ENCODE data around the gene MSRB2.

MSRB2 gene

GRCh38 chr10:23094786-23095403, 484 bp upstream of the MSRB2 start:
- WGBS (ENCODE audit: insufficient coverage, insufficient read length): no CpG with 5 or more reads among the region's 8 CpGs
- Histone ChIP-seq H3K9me3 (ENCODE audit: control insufficient read depth, insufficient read depth, low read length) (no peaks in the 10 kb centered on the region), H3K36me3 (ENCODE audit: control insufficient read depth, insufficient read depth, low read length) (no peaks in the 10 kb centered on the region), H3K27me3 (ENCODE audit: control insufficient read depth, insufficient read depth, low read length) (no peaks in the 10 kb centered on the region), H3K27ac (ENCODE audit: low read length) (no peak overlapping the region), H3K4me1 (ENCODE audit: control insufficient read depth, insufficient read depth, low read length) (peaks cover 4% of the 10 kb centered on the region; the same call in 1 of the 2 replicates), H3K4me3 (ENCODE audit: low read length) (no peak overlapping the region)
- peak; percentile 82 for DNase-seq (ENCODE audit: low read depth, low spot score)

DNA sequence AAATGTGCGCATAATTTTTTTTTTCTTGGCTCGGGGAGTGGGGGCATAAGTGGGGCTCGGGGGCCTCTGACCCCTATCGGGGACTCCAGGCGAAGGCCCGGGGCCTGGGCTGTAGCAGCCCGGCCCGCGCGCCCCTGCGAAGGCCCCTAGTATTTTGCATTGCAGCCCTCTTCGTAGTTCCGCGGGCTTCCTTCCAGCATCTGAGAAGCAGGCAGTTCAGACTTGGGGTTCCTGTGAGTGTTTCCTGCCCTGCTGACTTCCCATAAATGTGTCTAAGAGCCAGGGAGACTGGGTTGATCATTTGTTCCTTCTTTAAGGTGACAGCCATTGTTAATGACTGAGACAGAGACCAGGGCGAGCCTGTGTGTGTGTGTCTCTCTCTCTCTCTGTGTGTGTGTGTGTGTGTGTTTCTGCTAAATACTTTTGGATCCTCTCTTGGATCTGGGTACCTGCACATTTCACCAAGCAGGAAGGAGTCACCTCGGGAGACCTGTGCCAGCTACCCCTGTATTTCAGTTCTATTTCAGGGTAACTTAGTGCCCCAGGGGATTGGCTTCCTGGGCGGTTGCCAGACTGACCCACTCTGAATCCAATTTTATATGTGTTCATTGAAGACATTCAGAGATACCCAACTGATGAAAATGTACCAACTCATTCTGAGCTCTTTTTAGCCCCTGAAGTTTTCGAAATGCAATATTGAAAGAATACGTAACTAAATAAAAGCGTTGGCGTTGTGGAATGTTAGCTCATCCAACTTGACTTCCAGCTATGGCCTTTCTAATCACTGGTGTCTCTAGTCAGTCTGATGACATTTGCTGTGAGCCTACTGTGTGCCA, 805 bp downstream of the MSRB2 start:
- H3K4me1 ChIP-seq (ENCODE audit: control insufficient read depth, insufficient read depth, low read length): peaks cover 4% of the 10 kb centered on the region; the same call in 1 of the 2 replicates
- no peaks in the 10 kb centered on the region for H3K9me3 ChIP-seq (ENCODE audit: control insufficient read depth, insufficient read depth, low read length)
- no CpG with 5 or more reads among the region's 21 CpGs for WGBS (ENCODE audit: insufficient coverage, insufficient read length)
- H3K4me3 ChIP-seq (ENCODE audit: low read length): peak overlapping the region; percentile 80; the same call in 1 of the 2 replicates
- H3K27me3 ChIP-seq (ENCODE audit: control insufficient read depth, insufficient read depth, low read length): no peaks in the 10 kb centered on the region
- H3K36me3 ChIP-seq (ENCODE audit: control insufficient read depth, insufficient read depth, low read length): no peaks in the 10 kb centered on the region
- DNase-seq (ENCODE audit: low read depth, low spot score): no peak
- no peak overlapping the region for H3K27ac ChIP-seq (ENCODE audit: low read length)

DNA sequence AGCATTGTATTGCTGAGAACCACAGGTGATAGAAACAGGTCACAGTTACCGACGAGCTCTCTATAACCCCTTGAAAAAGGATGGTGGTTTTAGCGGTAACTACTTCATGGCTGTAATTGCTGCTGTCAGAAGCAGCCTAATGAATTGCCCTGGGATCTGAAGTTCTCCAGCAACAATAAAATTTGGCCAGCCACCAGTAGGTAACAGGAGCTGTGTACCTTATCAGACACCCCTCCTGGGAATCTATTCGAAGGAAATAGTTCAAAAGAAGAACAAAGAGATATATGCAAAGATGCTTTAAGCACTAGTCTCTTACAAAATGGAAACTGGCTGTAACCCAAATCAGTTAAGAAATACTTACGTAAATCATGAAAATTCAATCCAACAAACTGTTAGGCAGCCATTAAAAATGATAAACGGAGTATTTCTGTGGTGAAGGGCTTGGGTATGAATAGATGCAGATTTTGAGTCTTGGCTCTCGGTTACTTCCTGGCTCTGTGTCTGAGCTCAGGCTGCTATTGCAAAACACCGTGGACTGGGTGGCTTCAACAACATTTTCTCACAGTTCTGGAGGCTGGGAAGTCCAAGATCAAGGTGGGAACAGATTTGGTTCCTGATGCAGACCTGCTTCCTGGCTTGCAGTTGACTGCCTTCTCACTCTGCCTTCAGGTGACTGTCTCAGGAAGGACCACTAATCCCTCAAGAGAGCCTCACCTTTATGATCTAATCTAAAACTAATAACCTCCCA, 1.6 kb downstream of the MSRB2 start:
- Histone ChIP-seq H3K36me3 (ENCODE audit: control insufficient read depth, insufficient read depth, low read length) (no peaks in the 10 kb centered on the region), H3K27me3 (ENCODE audit: control insufficient read depth, insufficient read depth, low read length) (no peaks in the 10 kb centered on the region), H3K9me3 (ENCODE audit: control insufficient read depth, insufficient read depth, low read length) (no peaks in the 10 kb centered on the region), H3K27ac (ENCODE audit: low read length) (no peak overlapping the region), H3K4me1 (ENCODE audit: control insufficient read depth, insufficient read depth, low read length) (peaks cover 4% of the 10 kb centered on the region; the same call in 1 of the 2 replicates), H3K4me3 (ENCODE audit: low read length) (no peak overlapping the region)
- DNase-seq (ENCODE audit: low read depth, low spot score): no peak
- WGBS (ENCODE audit: insufficient coverage, insufficient read length): no CpG with 5 or more reads among the region's 8 CpGs

DNA sequence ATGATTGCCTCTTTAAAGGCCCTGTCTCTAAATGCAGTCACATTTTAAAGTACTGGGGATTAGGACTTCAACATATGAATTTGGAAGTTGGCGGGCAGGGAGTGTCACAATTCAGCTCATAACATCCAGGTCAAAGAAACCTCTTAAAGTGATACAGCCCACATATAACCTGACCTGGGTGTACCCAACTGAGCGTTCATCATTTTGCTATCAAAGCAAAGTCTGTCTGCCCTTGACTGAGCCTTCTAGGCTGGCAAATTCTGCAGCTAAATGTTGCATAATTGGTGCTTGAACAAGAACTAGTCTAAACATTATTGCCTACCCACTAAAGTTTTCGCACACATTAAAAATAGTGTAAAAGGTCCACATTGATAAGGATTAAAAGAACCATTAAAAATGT, 3.7 kb downstream of the MSRB2 start:
- no peaks in the 10 kb centered on the region for H3K36me3 ChIP-seq (ENCODE audit: control insufficient read depth, insufficient read depth, low read length)
- no CpG with 5 or more reads among the region's 3 CpGs for WGBS (ENCODE audit: insufficient coverage, insufficient read length)
- H3K27me3 ChIP-seq (ENCODE audit: control insufficient read depth, insufficient read depth, low read length): no peaks in the 10 kb centered on the region
- DNase-seq (ENCODE audit: low read depth, low spot score): no peak
- no peak overlapping the region for H3K27ac ChIP-seq (ENCODE audit: low read length)
- peaks cover 4% of the 10 kb centered on the region; the same call in 1 of the 2 replicates for H3K4me1 ChIP-seq (ENCODE audit: control insufficient read depth, insufficient read depth, low read length)
- H3K9me3 ChIP-seq (ENCODE audit: control insufficient read depth, insufficient read depth, low read length): no peaks in the 10 kb centered on the region
- no peak overlapping the region for H3K4me3 ChIP-seq (ENCODE audit: low read length)

- no peak overlapping the region for H3K27ac ChIP-seq (ENCODE audit: low read length)
- DNase-seq (ENCODE audit: low read depth, low spot score): no peak
- H3K36me3 ChIP-seq (ENCODE audit: control insufficient read depth, insufficient read depth, low read length): no peaks in the 10 kb centered on the region
- no peaks in the 10 kb centered on the region for H3K27me3 ChIP-seq (ENCODE audit: control insufficient read depth, insufficient read depth, low read length)
- peaks cover 4% of the 10 kb centered on the region; the same call in 1 of the 2 replicates for H3K4me1 ChIP-seq (ENCODE audit: control insufficient read depth, insufficient read depth, low read length)
- H3K4me3 ChIP-seq (ENCODE audit: low read length): no peak overlapping the region
- WGBS (ENCODE audit: insufficient coverage, insufficient read length): no CpG with 5 or more reads among the region's 2 CpGs
- no peaks in the 10 kb centered on the region for H3K9me3 ChIP-seq (ENCODE audit: control insufficient read depth, insufficient read depth, low read length)
These were observed 4.4 kb downstream of the MSRB2 start for GRCh38 chr10:23099816-23100215.

GRCh38 chr10:23100331-23101030, 5.1 kb downstream of the MSRB2 start:
- WGBS (ENCODE audit: insufficient coverage, insufficient read length): 100% methylated on average over 1 of the region's 6 CpGs
- no peak for DNase-seq (ENCODE audit: low read depth, low spot score)
- Histone ChIP-seq H3K27ac (ENCODE audit: low read length) (no peak overlapping the region), H3K4me3 (ENCODE audit: low read length) (no peak overlapping the region), H3K9me3 (ENCODE audit: control insufficient read depth, insufficient read depth, low read length) (no peaks in the 10 kb centered on the region), H3K4me1 (ENCODE audit: control insufficient read depth, insufficient read depth, low read length) (peaks cover 4% of the 10 kb centered on the region; the same call in 1 of the 2 replicates), H3K36me3 (ENCODE audit: control insufficient read depth, insufficient read depth, low read length) (no peaks in the 10 kb centered on the region), H3K27me3 (ENCODE audit: control insufficient read depth, insufficient read depth, low read length) (no peaks in the 10 kb centered on the region)

GRCh38 chr10:23106331-23107072, 11.1 kb downstream of the MSRB2 start:
- Histone ChIP-seq H3K4me1 (ENCODE audit: control insufficient read depth, insufficient read depth, low read length) (peaks cover 3% of the 10 kb centered on the region; the same call in 1 of the 2 replicates), H3K27me3 (ENCODE audit: control insufficient read depth, insufficient read depth, low read length) (no peaks in the 10 kb centered on the region), H3K9me3 (ENCODE audit: control insufficient read depth, insufficient read depth, low read length) (no peaks in the 10 kb centered on the region), H3K36me3 (ENCODE audit: control insufficient read depth, insufficient read depth, low read length) (no peaks in the 10 kb centered on the region; the same call in none of the 2 replicates), H3K4me3 (ENCODE audit: low read length) (no peak overlapping the region), H3K27ac (ENCODE audit: low read length) (no peak overlapping the region)
- WGBS (ENCODE audit: insufficient coverage, insufficient read length): no CpG with 5 or more reads among the region's 10 CpGs
- no peak for DNase-seq (ENCODE audit: low read depth, low spot score)

GRCh38 chr10:23110722-23111516, 15.5 kb downstream of the MSRB2 start:
- Histone ChIP-seq H3K4me1 (ENCODE audit: control insufficient read depth, insufficient read depth, low read length) (peaks cover 3% of the 10 kb centered on the region; the same call in 1 of the 2 replicates), H3K27me3 (ENCODE audit: control insufficient read depth, insufficient read depth, low read length) (no peaks in the 10 kb centered on the region), H3K9me3 (ENCODE audit: control insufficient read depth, insufficient read depth, low read length) (no peaks in the 10 kb centered on the region), H3K36me3 (ENCODE audit: control insufficient read depth, insufficient read depth, low read length) (no peaks in the 10 kb centered on the region; the same call in none of the 2 replicates), H3K27ac (ENCODE audit: low read length) (no peak overlapping the region), H3K4me3 (ENCODE audit: low read length) (no peak overlapping the region)
- no CpG with 5 or more reads among the region's 13 CpGs for WGBS (ENCODE audit: insufficient coverage, insufficient read length)
- DNase-seq (ENCODE audit: low read depth, low spot score): no peak
